B cell (primary cell): ENCODE measurements around the gene AUTS2. TPM values are rescaled to one million over a fixed set of nuclear protein-coding genes. Genes with fewer than 3 reads are reported as not detected.

Source experiments
- ATAC-seq: fragments of 200-7000 bp; cut with Tn5 transposase; one replicate; pipeline ENCODE4 v1.10.0; 2021; ENCODE audit warnings: low read depth, mild to moderate bottlenecking, moderate number of reproducible peaks, moderate library complexity
- CTCF ChIA-PET: fragments of 350-600 bp; sonication (Branson Sonifier 250); formaldehyde crosslinking; loops from one replicate; lab custom pipeline; 2021; ENCODE audit warnings: antibody characterized with exemption, inconsistent platforms; lab: Charles Lee
- POLR2A ChIA-PET: fragments of 350-600 bp; sonication (Branson Sonifier 250); formaldehyde crosslinking; loops from one replicate; lab custom pipeline; 2021; ENCODE audit warnings: antibody characterized with exemption; lab: Charles Lee
- DNase-seq: peaks from one replicate; pipeline ENCODE4 v3.0.0; 2013
- H2AFZ ChIP-seq: 2 replicates; pipeline ENCODE4 v1.6.1; 2012; ENCODE audit warnings: mild to moderate bottlenecking, low read depth, low read length; ENCODE audit not compliant: insufficient read depth, poor library complexity, severe bottlenecking
- H3K27ac ChIP-seq, 2 donors: 1 replicate in 1 of 2; 2 replicates in 1 of 2; pipeline ENCODE4 v1.5.1; 2012 to 2013; ENCODE audit warnings: low read length in 2 of 2, mild to moderate bottlenecking in 2 of 2, moderate library complexity in 1 of 2
- H3K27me3 ChIP-seq, 4 experiments: fragments of 200-600 bp in 1 of 4; sonication (generic) in 1 of 4; replicated peaks in 1 of 4; 1 replicate in 2 of 4; 2 replicates in 2 of 4; pipeline versions ENCODE4 v1.6.1 to v1.7.0; 2013 to 2016; ENCODE audit warnings: low read length in 3 of 4, mild to moderate bottlenecking in 2 of 4, mixed read lengths in 1 of 4, moderate library complexity in 1 of 4; ENCODE audit not compliant: insufficient read depth in 4 of 4, control insufficient read depth in 3 of 4; ENCODE audit errors: control extremely low read depth in 1 of 4
- H3K36me3 ChIP-seq, 2 experiments: replicated peaks in 1 of 2; 1 replicate in 1 of 2; 2 replicates in 1 of 2; pipeline versions ENCODE4 v1.6.1 to v1.7.1; 2013; ENCODE audit warnings: low read length in 1 of 2; ENCODE audit not compliant: insufficient read depth in 2 of 2, control insufficient read depth in 1 of 2; ENCODE audit errors: control extremely low read depth in 1 of 2, extremely low read depth in 1 of 2
- H3K4me1 ChIP-seq, 2 donors: fragments of 200-600 bp in 1 of 2; sonication (generic) in 1 of 2; 1 replicate in 1 of 2; 2 replicates in 1 of 2; pipeline versions ENCODE4 v1.5.1 to v1.6.1; 2013 to 2017; ENCODE audit warnings: low read length in 2 of 2; ENCODE audit not compliant: control insufficient read depth in 2 of 2, insufficient read depth in 2 of 2
- H3K4me2 ChIP-seq: replicated peaks from 2 replicates; pipeline ENCODE3; 2012; ENCODE audit warnings: mild to moderate bottlenecking, low read depth, low read length; ENCODE audit not compliant: poor library complexity, severe bottlenecking
- H3K4me3 ChIP-seq, 5 experiments: fragments of 200-600 bp in 1 of 5; sonication (generic) in 1 of 5; 1 replicate in 3 of 5; 2 replicates in 2 of 5; pipeline versions ENCODE4 v1.5.1 to v1.7.0; 2011 to 2016; ENCODE audit warnings: low read length in 4 of 5, mild to moderate bottlenecking in 4 of 5, low read depth in 2 of 5, control low read depth in 1 of 5, moderate library complexity in 1 of 5; ENCODE audit not compliant: insufficient read depth in 1 of 5; ENCODE audit errors: control extremely low read depth in 1 of 5, extremely low read depth in 1 of 5
- H3K79me2 ChIP-seq: fragments of 200-600 bp; sonication (generic); one replicate; pipeline ENCODE4 v1.6.0; 2016; ENCODE audit warnings: low read length; ENCODE audit not compliant: control insufficient read depth, insufficient read depth
- H3K9ac ChIP-seq: fragments of 200-600 bp; sonication (generic); 2 replicates; pipeline ENCODE4 v1.6.1; 2017; ENCODE audit warnings: mild to moderate bottlenecking, low read length, moderate library complexity
- H3K9me3 ChIP-seq, 3 donors: one replicate each; pipeline versions ENCODE4 v1.6.1 to v1.7.1; 2013; ENCODE audit warnings: low read length in 2 of 3; ENCODE audit not compliant: control insufficient read depth in 2 of 3, insufficient read depth in 1 of 3; ENCODE audit errors: control extremely low read depth in 1 of 3
- H4K20me1 ChIP-seq: 2 replicates; pipeline ENCODE4 v1.6.0; 2012; ENCODE audit warnings: mild to moderate bottlenecking, low read length; ENCODE audit not compliant: insufficient read depth, control insufficient read depth, poor library complexity, severe bottlenecking
- H3K27ac Mint-ChIP-seq: one replicate; pipeline ENCODE4 v1.8.0; 2021; ENCODE audit warnings: mixed read lengths
- H3K27me3 Mint-ChIP-seq: one replicate; pipeline ENCODE4 v1.8.0; 2021; ENCODE audit warnings: mixed read lengths
- H3K4me1 Mint-ChIP-seq: one replicate; pipeline ENCODE4 v1.8.0; 2021; ENCODE audit warnings: mixed read lengths
- H3K4me3 Mint-ChIP-seq: one replicate; pipeline ENCODE4 v1.8.0; 2021; ENCODE audit warnings: mixed read lengths
- H3K9me3 Mint-ChIP-seq: one replicate; pipeline ENCODE4 v1.8.0; 2022; ENCODE audit warnings: mixed read lengths; ENCODE audit not compliant: insufficient read depth
- EZH2 ChIP-seq: IDR thresholded peaks from 2 replicates; pipeline ENCODE4 v1.6.1; 2012; ENCODE audit warnings: borderline replicate concordance, low read depth, mild to moderate bottlenecking, moderate library complexity, low read length; ENCODE audit not compliant: insufficient read depth, poor library complexity, severe bottlenecking
- WGBS: methylation state at CpG from one replicate; pipeline ENCODE4 v1.1.5; 2013; ENCODE audit warnings: missing lambda C conversion rate; ENCODE audit not compliant: insufficient coverage; 5-methylcytosine and 5-hydroxymethylcytosine counted together
- intact Hi-C: fragments of 100-400 bp; cut with micrococcal nuclease; formaldehyde crosslinking; loops from one replicate; pipeline ENCODE4 v1.10.0; 2022
- polyA plus RNA-seq: library from polyadenylated mRNA; depleted of rRNA; stranded (reverse); fragments of >200 nt; gene quantifications from 2 replicates; pipeline ENCODE4 v1.2.3, GENCODE V29; 2012
- total RNA-seq, 2 donors: library from RNA; stranded (reverse); fragments of 120-200 nt in 1 of 2; gene quantifications; 1 replicate in 1 of 2; 2 replicates in 1 of 2; pipeline versions ENCODE4 v1.2.3 to v1.2.4, GENCODE V29; 2013 to 2022
- TF ChIP-seq, protein P1 (sequence below): fragments of 200-600 bp; IDR thresholded peaks from one replicate; pipeline ENCODE4 v1.8.0; 2022; ENCODE audit warnings: antibody characterized with exemption, mild to moderate bottlenecking

AUTS2 gene
- total and polyA plus RNA-seq, 2 donors (not counting 1 experiment from before 2014, with no cell fraction given): 22.3 to 35.0 TPM

DNA sequence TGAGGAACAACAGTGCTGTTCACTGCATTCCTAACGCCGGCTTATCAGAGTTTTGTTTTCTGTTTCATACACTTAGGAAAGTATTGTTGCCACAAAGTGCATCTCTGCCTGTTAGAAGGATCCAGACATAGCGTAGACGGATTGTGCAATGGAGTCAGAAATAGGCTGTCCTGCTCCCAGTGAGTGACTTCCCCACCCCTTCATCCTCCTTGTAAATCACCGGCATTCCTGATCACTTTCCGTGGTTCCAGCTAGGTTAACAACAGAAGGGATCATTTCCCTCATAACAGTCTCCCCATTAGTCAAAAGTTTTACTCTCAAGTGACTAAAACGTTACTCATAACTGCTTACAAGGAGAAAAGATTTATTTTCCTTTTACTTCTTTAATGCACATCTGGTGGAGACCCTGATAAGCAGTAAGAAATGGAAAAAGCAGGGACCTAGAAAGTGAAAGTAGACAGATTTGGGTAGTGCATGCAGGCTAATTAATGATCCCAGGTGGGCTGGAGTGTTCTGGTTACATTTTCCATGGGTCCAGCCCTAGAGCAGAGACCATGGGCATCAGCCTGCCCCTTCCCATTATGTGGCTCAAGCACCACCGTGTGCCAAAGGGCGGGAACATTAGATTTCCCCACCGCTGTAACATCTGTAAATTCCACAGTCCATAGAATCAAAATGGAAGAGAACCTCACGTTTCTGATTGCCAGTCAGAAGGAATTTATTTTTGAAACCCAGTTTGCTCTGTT, 1138.6 kb downstream of the AUTS2 start:
- whole genome bisulfite sequencing: 35% methylated on average over 6 of the region's 11 CpGs

More for the DNA sequence above, 1138.6 kb downstream of the AUTS2 start:
- no peaks in the 10 kb centered on the region for H3K79me2 ChIP-seq
- H3K27ac ChIP-seq: no peak overlapping the region
- H3K9ac ChIP-seq: no peak overlapping the region
- peaks cover 0 to 3% of the 10 kb centered on the region in 2 donors for H3K4me1 ChIP-seq
- no peaks in the 10 kb centered on the region for H3K36me3 ChIP-seq
- no peak overlapping the region for H2AFZ ChIP-seq
- ChIA-PET POLR2A (no interaction called here), CTCF (no interaction called here)
- no peaks in the 10 kb centered on the region for H3K27me3 ChIP-seq
- Mint-ChIP-seq H3K27me3 (no peaks in the 10 kb centered on the region), H3K27ac (no peak overlapping the region), H3K4me1 (peaks cover 26% of the 10 kb centered on the region), H3K4me3 (peak overlapping the region; percentile 59), H3K9me3 (no peaks in the 10 kb centered on the region)
- ATAC-seq (no peak), DNase-seq (no peak)
- peak overlapping the region; percentile 21 for H3K4me2 ChIP-seq
- no peak for TF ChIP-seq EZH2
- TF ChIP-seq, protein P1, sequence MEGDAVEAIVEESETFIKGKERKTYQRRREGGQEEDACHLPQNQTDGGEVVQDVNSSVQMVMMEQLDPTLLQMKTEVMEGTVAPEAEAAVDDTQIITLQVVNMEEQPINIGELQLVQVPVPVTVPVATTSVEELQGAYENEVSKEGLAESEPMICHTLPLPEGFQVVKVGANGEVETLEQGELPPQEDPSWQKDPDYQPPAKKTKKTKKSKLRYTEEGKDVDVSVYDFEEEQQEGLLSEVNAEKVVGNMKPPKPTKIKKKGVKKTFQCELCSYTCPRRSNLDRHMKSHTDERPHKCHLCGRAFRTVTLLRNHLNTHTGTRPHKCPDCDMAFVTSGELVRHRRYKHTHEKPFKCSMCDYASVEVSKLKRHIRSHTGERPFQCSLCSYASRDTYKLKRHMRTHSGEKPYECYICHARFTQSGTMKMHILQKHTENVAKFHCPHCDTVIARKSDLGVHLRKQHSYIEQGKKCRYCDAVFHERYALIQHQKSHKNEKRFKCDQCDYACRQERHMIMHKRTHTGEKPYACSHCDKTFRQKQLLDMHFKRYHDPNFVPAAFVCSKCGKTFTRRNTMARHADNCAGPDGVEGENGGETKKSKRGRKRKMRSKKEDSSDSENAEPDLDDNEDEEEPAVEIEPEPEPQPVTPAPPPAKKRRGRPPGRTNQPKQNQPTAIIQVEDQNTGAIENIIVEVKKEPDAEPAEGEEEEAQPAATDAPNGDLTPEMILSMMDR: no peak
- no peaks in the 10 kb centered on the region for H4K20me1 ChIP-seq
- intact Hi-C loops: no loop called here
- no peaks in the 10 kb centered on the region for H3K9me3 ChIP-seq
- no peak overlapping the region for H3K4me3 ChIP-seq
